Activated T-helper 1 cell treated with Interleukin-2 at 50 U/mL for 16 hours (primary cell): ENCODE measurements around the gene CEP112.

ENCODE experiments used
- DNase-seq: peaks from one replicate; pipeline ENCODE4 v3.0.0-alpha.2; 2020; ENCODE audit warnings: low read depth

Gene CEP112

DNA sequence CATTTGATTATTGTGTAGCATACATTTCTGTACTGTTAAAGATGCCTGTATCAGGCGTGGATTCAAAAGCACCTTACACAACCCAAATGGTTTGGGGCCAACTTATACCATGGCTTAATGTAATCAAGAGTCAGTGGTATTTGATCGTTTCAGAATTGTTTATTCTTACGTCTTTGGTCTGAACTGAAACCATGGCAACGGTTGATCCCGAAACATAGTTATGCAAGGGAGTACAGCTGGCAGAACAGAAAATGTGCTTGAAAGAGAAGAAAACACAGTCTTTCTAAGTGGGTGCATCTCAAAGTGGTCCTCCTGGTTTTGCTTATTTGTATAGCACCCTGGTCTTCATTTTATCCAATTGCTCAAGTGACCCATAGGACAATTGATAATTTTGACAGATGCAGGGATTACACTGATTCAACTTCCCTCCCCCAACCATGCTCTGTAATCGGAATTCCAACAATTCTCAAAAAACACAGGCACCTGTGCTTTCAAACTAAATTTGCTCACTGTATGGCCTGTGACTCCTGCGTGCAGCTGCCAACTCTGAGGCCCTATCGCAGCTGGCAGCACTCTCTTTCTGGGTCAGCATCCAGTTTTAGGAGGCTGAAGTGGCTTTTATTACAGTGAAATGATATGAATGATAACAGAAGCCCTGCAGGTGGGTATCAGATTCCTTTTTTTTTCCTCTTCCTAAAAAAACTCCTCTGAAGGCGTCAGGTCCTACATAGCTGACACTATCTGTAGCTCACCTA, 553.5 kb downstream of the CEP112 start:
- no peak for DNase-seq

DNA sequence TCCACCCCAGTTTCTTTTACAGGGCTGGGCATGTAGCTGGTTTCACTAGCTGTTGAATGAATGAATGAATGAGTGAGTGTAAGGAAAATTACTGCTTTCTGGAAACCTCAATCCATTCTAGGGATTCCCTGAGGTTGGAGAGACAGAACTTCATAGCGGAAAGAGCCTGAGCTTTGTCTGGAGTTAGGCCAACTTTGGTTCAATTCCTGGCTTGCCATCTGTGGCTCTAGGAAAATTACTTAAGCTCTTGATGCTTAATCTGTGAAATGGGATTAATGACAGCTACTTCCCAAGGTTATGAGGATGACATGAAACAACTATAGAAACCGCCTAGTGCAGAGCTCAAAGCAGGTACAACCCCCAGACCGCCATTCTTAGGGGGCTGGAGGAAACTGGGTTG, 554.1 kb downstream of the CEP112 start:
- DNase-seq, result no peak

DNA sequence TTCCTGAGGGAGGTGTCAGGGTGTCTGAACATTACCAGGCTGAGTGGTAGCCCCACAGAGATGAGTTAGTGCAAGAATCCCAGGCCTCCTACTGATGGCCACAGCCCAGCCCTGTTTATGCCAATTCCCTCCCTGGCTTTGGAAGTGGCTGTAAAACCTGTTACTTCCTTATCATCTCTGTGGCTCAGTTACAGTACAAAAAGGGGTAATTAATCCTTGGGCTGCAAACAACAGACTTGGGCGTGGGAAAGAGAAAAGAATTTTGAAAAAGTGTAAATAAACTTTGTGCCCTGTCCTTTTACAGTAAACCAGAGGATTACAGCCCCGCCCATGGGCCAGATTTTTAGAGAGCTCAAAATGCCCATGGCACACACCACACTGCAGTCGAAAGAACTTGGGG, 557.4 kb downstream of the CEP112 start:
- no peak for DNase-seq

DNA sequence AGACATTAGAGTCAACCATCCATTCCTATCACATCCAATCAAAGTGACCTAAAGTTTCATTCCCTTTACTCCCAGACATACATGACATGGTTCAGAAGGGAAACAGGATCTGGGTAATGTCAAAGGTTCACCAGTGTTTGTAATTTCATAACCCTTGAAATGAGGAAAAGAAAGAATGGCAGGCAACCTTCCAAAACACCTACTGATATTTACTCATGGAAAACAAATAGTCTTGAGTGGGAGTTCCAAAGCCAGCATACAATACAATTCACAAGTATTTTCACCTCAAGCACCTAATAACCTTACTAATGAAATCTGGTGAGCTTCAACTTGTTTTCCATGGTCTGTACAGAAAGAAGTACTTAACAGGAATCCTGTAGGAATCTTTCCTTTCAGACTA, 557.9 kb downstream of the CEP112 start:
- no peak for DNase-seq

DNA sequence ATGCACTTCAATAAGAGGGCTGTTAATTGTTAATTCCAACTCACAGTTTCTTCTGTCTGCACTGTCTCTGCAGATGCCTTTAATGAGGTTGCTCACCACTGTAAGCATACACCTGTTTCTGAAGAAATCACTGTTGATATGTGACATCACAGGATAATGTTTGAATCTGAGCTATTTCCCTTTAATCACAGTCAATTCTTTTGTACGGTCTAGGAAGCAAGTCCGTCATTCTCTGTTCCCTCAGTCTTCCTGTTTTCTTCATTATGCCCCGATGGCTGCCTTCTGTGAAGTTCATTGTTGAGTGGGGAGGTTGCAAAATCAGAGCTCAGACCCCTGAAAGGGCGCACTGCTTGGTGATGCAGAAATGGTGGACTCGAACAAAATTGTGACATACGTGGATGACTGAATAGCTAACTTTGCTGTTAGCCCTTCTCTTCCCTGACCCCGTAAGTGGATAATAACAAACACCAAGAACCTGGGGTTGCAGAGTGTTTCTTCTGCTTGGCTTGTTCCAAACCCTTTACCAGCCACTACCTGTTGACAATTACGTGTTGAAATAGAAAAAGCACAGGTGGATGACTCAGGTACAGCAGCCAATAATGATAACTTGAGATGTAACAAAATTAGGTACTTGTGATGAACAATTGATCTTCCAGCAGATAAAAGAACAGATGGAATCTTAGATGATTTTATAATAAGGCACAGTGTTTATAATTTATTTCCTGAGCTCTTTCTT, 558.6 kb downstream of the CEP112 start:
- DNase-seq, result no peak

DNA sequence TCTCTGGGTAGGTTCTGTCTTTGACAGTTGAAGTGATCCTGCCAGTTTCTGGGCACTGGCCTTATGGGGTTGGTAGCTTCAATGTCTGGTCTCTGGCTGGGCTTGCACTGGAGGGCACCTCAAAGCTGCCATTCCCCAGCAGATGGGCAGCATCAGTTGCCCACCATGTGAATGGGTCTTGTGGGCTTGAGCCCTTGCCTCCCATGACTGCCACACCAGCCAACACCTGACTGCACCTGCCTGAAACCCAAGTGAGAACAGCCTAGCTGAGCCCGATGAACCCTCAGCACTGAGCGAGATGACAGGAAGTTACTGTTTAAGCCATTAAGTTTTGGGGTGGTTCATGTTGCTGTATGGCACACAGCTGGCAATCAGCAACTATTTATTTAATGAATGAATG, 561.4 kb downstream of the CEP112 start:
- no peak for DNase-seq

DNA sequence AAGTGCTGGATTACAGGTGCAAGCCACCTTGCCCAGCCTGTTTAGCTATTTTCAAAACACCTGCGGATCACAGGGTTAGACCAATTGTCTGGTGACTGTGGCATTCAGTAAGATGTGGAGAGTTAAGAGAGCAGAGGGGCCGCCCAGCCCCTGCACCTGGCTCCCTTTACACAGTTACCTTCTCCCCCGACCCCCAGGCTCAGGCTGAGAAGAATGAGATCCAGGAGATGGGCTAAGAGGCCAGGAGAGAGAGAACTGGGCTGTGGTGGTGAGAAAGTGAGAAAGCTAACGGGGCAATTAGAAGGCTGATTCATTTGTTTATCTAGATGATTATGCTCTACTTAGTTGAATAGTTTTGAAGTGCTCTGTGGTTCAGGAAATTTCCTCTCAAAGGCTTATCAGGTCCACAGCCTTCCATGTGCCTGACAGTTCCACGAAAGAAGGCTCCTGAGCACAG, 562.7 kb downstream of the CEP112 start:
- DNase-seq, result no peak

DNA sequence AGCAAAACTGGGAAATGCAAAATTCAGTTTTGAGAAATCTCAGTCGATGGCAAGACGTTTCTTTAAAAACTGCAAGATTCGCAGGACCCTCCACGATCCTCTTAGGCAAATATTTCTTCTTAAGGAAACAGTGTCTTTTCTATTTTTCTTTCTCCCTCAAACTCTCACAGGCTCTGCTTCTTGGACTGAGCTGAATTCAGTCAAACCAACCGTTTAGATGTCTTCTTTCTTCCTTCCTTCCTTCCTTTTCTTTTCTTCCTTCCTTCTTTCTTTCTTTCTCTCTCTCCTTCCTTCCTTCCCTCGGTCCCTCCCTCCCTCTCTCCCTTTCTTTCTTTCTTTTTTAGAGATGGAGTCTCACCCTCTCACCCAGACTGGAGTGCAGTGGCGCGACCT, 563.3 kb downstream of the CEP112 start:
- no peak for DNase-seq

DNA sequence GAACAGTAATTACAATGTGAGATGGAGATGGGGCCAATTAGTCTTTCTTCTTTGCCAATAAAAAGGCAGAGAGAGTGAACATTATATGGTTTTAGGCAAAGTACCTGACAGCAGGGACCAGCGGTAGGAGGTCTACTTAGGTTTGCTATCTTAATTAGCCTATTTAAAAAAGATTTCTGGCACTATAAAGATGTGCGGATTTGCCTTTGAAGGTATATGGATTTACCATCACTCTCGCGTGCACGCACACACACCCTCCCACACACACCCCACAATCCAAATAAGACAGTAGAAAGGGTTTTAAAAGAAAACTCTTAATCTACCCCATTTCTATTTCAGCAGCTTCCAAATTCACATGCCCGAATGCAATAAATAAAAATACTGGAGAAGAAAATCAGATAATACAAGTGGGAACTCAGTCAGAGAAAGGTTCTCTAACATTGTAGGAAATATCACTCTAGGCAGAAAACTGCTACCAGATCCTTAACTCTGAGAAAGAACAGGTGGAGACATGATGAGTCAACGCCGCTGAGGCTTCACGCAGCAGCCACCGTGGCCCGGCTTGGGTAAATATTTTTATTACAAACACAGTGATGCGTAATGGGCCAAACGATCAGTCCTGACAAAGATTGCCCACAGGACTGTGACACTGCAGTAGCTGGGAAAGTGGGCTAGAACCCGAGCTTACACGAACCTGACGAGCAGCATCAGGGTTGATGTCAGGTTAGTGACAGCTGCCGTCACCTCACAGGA, 563.9 kb downstream of the CEP112 start:
- no peak for DNase-seq

DNA sequence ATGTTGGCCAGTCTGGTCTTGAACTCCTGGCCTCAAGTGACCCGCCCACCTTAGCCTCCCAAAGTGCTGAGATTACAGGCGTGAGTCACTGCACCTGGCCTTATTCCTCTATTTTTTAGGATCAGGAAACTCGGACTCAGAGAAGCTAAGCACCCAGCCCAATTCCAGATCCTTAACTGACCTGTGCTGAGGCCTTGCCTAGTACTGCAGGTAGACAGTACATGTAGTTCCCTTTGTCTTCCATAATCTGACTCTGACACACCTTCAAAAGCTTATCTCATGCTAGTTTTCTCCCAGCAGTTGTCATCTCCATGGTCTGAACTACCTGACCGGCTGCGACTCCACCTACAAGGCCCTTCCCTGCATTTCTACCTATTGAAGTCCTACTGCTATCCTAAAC, 564.8 kb downstream of the CEP112 start:
- no peak for DNase-seq

DNA sequence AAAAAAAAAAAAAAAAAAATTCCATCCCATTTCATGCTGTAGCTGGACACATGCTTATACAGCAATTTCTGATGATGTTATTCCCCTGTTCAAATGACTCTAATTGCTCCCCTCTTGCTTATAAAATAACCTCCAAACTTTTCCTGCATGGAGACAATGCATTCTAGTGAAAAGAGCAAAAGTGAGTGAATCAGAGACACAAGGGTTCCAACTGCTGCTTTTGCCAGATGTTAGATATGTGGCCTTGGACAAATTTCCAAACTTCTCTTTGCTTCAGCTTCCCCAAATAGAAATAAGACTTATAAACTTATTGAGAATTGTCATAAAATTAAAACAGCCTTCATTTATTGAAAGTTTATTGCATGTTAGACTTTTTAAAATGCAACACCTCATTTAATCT, 565.5 kb downstream of the CEP112 start:
- DNase-seq, result no peak

DNA sequence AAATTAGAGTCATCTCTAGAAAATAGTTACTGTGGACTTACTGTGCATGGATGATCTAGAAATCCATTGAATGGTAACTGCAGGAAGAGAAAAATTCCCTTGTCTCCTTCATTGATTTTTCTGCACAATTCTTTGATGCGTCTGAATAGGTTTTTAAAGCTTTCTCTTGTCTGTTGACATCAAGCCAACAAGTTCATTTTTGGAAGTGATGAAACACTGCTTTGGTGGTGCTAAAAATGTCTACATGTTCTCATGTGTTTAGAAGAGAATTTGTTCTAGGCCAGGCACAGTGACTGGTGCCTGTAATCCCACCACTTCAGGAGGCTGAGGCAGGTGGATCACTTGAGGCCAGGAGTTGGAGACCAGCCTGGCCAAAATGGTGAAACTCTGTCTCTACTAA, 573.4 kb downstream of the CEP112 start:
- no peak for DNase-seq

DNA sequence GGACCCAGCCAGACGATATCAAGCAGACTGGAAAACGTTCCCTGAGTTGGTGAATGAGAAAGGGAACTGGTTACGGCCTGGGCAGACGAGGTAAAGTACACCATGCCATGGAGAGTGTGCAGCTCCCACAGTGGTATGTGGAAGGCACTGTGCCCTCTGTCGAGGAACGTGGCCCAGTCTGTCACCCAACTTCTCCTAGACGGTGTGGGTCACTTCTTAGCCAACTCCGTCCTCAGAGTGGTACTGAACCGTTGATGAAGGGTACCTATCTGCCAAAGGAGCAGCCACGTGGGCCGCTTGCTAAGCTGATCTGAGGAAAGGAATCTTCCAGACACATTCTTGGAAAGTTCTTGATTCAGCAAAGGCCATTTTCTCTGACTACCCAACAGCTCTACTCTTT, 574.4 kb downstream of the CEP112 start:
- DNase-seq, result no peak

DNA sequence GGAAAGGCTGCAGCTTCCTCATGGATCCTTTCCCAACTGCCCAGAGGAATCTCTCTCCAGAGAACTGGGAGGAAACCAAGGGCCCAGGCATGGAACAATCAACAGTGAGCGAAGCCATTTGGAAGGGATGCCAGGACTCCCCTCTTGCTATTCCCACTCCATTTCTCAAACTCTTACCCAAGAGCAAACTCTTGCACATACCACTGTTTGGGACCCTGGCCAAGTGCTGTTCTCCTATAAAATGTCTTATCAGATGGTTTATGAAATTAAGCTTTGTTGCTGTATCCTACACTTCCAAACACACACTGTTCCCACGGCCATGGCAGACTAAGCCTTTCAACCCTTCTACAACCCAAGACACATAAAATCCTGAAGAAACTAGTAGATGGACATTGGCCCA, 582.2 kb downstream of the CEP112 start:
- no peak for DNase-seq

DNA sequence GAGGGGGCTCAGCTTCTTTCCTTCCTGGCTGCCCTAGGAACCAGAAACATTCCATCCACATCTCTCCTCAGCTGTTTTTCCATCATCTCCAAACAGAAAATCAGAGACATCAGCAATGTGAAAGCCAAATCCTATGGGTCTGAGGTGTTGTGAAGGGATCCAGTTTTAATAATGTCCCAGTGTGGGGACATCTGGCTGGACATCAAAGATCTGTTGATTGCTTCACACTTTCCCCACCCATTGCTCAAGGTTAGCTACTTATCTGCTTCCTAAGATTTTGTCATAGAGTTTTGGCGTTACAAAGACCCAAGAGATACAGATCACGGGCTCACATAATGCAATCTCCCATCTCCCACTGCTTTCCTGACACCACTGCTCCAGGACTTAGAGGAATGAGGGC, 582.6 kb downstream of the CEP112 start:
- DNase-seq, result no peak

DNA sequence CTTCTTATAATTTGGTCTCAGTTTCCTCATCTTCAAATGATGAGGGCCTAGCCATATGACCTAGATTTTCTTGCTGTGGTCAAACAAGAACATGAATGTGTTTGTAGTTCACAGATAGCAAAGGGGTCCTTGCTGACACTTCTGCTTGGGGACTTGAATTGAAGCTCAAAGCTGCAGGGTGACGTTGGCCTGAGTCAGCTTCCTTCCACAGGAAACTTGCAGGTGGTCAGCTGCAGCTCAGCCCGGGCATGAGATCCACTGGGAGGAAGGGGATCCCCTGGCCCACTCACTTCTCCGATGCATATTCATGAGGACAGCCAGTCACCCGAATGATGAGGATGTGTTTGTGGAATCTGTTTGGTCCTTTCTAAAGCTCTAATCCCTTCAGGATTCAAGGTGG, 587.9 kb downstream of the CEP112 start:
- DNase-seq, result no peak

DNA sequence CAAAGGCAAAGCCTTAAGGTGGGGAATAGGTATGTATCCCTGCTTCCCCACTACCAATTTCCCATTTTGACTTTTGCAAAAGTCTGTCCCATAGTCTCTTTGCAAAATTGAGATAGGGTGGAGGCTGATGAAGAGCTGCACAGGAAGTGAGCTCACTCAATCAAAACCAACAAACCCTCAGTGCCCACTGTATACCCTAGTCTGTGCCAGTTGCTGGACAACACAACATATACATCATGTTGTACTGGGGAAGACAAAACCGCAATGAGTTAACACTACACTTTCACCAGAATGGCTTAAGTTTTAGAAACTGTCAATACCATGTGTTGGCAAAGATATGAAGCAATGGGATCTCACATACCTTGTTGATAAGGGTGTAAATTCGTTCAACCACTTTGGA, 590.1 kb downstream of the CEP112 start:
- no peak for DNase-seq

DNA sequence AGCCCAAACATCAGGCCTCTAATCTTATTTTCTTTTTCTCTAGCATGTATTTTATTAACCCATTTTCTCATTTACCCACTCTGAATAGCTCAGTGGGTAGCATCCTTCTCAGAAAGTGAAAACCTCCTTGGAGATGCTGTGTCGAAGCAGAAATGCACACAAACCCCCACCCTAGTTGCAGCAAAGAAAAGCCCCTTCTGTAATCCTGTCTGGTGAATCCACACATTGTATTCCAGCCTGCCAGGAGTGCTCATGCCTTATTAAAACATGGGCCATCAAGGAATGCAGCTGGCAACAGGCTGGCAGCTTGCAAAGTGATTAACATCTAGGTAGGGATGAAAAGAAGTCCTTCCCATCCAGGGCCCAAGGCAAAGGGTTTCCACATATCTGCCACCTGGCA, 590.8 kb downstream of the CEP112 start:
- no peak for DNase-seq

DNA sequence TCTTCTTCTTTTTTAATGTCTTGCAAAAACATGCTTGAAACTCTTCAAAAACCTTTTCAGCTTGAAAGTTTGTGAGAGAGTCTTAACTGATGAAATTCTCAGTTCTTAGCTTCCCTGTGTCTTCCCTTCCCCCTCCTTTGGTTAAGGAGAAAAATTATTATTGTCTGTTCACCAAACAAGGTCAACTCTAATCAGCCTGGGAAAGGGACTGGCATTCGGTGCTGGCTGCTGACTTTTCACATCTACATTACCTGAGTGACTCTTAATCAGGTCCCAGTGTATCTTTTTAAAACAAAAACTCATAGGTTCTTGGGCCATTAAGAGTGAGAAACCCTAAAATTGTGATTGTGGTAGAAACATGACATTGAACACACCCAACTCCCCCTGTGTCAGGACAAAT, 591.4 kb downstream of the CEP112 start:
- DNase-seq, result no peak

DNA sequence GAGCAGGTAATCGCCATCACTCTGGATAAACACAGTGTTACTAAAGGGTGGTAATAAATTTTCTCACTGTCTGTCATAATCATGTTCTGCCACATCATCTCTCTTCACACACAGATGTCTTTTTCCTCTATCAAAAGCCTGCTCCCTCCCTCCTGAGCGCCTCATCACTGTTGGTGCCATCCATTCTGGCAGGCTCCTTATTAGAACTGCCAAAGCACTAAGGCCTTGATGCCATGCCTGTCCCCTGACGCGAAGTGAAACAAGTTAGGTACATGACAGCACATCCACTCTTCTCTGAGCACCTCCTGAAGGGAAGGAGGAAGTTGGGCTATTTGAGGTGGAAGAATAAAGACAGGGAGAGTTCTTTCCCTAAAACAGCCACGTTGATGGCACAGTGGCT, 592.3 kb downstream of the CEP112 start:
- DNase-seq, result no peak

DNA sequence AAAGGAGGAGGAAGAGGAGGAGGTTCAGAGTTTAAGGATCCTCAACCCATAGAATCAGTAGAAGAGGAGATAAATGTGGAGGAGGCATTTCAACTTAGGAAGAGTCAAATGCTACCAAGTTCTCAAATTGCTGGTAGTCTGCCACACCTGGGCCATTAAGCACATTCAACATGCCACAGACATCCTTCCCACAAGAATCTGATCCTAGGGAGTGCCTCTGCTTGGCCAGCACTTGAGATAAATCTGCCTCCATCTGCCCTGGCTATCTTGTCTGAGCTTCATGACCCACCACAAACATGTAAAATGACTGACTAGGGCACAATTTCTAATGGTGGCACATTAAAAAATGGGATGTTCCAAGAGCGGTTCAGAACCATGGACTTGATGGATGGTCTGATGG, 593.2 kb downstream of the CEP112 start:
- DNase-seq, result no peak

DNA sequence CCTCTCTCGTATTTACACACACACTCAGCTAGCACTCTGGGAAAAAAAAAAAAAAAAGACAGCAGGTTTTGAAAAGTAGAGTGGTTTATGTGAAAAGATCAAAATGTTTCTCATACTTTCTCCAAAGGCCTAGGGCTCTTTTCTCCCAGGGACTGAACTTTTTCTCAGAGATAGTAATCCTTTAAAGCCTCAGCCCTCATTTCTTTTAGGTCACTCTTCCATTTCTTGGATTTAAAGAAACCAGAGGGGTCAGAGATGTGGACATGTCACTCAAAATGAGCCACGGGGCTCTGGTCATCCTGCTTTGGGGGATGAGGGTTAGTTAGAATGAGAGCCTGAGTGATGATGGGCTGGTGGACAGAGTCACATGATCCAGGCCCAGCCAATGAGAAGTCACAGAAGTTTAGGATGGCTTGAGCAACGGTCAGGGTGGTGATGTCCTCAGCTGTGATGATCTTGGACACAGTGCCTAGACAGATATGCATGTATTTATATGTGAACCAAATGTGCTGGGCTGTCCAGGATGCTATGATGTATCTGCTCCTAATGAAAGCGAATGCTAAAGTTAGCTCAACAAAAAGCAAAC, 596.8 kb downstream of the CEP112 start:
- DNase-seq, result no peak
